ENCODE measurements around the gene EPHA4.

DNA sequence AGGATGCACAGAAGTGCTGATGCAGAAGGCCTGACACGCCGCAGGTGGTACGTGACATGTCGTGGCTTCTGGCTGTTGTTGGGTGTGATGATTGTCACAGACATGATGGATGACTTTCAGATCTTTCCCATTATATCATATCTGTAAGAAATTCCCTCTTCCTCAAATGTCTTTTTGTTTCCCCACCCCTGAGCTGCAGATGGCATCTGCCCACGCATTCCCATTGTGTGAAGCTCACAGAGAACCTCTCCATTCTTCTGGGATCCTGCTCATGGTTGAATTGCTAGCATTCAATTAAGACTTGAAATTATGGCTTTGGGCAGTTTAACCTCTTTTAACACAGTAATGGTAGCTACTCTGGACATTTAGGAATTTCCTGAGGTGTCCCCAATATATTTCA is 28.3 kb upstream of the EPHA4 start:
- TF ChIP-seq CTCF (IDR thresholded peaks at IDR 0.05) (no peak), POLR2A (IDR thresholded peaks at IDR 0.05) (no peak)
